ENCODE measurements around the gene ST6GALNAC3.

The ST6GALNAC3 gene

GRCh38 chr1:76473591-76473990, 399.0 kb downstream of the ST6GALNAC3 start:
- H3K4me1 ChIP-seq (ENCODE audit: control insufficient read depth, insufficient read depth, low read length): no peaks in the 10 kb centered on the region
- no peak overlapping the region for H3K27ac ChIP-seq (ENCODE audit: low read length)
- H3K9me3 ChIP-seq (ENCODE audit: control insufficient read depth, insufficient read depth, low read length): no peaks in the 10 kb centered on the region
- H3K4me3 ChIP-seq (ENCODE audit: low read length): no peak overlapping the region
- no peaks in the 10 kb centered on the region for H3K27me3 ChIP-seq (ENCODE audit: control insufficient read depth, insufficient read depth, low read length)
- no peak for DNase-seq (ENCODE audit: low read depth, low spot score)
- no peaks in the 10 kb centered on the region for H3K36me3 ChIP-seq (ENCODE audit: control insufficient read depth, insufficient read depth, low read length)
- WGBS (ENCODE audit: insufficient coverage, insufficient read length): no CpG with 5 or more reads among the region's 1 CpG

DNA sequence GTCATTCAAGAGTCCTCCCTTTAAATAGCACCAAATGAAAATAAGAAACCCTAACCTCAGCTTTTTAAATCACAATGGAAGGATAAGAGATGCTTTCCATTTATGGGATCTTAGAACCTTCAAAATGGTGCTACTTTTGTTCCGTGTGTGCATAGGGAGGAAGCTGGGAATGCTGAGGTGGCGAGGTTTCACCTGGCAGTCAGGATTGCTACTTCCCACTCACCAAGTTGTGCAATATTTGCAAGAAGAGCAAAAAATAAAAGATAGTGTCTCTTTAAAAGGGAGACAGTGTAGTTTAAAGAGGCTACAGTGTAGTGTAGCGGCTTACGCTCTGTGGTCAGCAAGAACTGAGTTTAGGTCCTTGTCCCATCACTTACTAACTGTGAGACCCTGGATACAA, 400.4 kb downstream of the ST6GALNAC3 start:
- no CpG with 5 or more reads among the region's 4 CpGs for WGBS (ENCODE audit: insufficient coverage, insufficient read length)
- Histone ChIP-seq H3K4me3 (ENCODE audit: low read length) (no peak overlapping the region), H3K36me3 (ENCODE audit: control insufficient read depth, insufficient read depth, low read length) (no peaks in the 10 kb centered on the region), H3K27ac (ENCODE audit: low read length) (no peak overlapping the region), H3K4me1 (ENCODE audit: control insufficient read depth, insufficient read depth, low read length) (no peaks in the 10 kb centered on the region), H3K27me3 (ENCODE audit: control insufficient read depth, insufficient read depth, low read length) (no peaks in the 10 kb centered on the region), H3K9me3 (ENCODE audit: control insufficient read depth, insufficient read depth, low read length) (no peaks in the 10 kb centered on the region)
- no peak for DNase-seq (ENCODE audit: low read depth, low spot score)

- Histone ChIP-seq H3K9me3 (ENCODE audit: control insufficient read depth, insufficient read depth, low read length) (no peaks in the 10 kb centered on the region), H3K27ac (ENCODE audit: low read length) (no peak overlapping the region), H3K36me3 (ENCODE audit: control insufficient read depth, insufficient read depth, low read length) (no peaks in the 10 kb centered on the region), H3K4me3 (ENCODE audit: low read length) (no peak overlapping the region), H3K4me1 (ENCODE audit: control insufficient read depth, insufficient read depth, low read length) (no peaks in the 10 kb centered on the region), H3K27me3 (ENCODE audit: control insufficient read depth, insufficient read depth, low read length) (no peaks in the 10 kb centered on the region)
- DNase-seq (ENCODE audit: low read depth, low spot score): no peak
These were observed 402.6 kb downstream of the ST6GALNAC3 start for GRCh38 chr1:76477156-76477555.

DNA sequence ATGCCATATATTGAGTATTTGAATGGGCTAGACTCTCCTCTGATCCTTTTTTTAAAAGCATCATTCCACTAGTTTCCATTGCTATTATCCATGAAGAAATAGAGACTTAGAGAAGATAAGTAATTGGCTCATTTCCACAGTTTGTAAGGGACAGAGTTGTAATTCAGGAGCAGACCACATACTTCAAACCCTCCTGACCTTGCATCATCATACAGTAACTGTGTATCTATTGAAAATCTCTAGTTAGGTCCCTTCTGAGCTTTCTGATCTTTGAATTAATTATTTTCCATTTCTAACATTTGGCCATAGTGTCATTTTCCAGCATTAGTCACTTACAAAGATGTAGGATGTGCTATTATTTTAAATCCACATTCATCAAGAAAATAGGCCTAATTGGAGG, 406.3 kb downstream of the ST6GALNAC3 start:
- Histone ChIP-seq H3K27me3 (ENCODE audit: control insufficient read depth, insufficient read depth, low read length) (no peaks in the 10 kb centered on the region), H3K36me3 (ENCODE audit: control insufficient read depth, insufficient read depth, low read length) (no peaks in the 10 kb centered on the region), H3K9me3 (ENCODE audit: control insufficient read depth, insufficient read depth, low read length) (no peaks in the 10 kb centered on the region), H3K4me1 (ENCODE audit: control insufficient read depth, insufficient read depth, low read length) (no peaks in the 10 kb centered on the region), H3K4me3 (ENCODE audit: low read length) (no peak overlapping the region), H3K27ac (ENCODE audit: low read length) (no peak overlapping the region)
- DNase-seq (ENCODE audit: low read depth, low spot score): no peak

GRCh38 chr1:76481672-76482071, 407.1 kb downstream of the ST6GALNAC3 start:
- WGBS (ENCODE audit: insufficient coverage, insufficient read length): no CpG with 5 or more reads among the region's 1 CpG
- Histone ChIP-seq H3K27ac (ENCODE audit: low read length) (no peak overlapping the region), H3K27me3 (ENCODE audit: control insufficient read depth, insufficient read depth, low read length) (no peaks in the 10 kb centered on the region), H3K36me3 (ENCODE audit: control insufficient read depth, insufficient read depth, low read length) (no peaks in the 10 kb centered on the region), H3K9me3 (ENCODE audit: control insufficient read depth, insufficient read depth, low read length) (no peaks in the 10 kb centered on the region), H3K4me3 (ENCODE audit: low read length) (no peak overlapping the region), H3K4me1 (ENCODE audit: control insufficient read depth, insufficient read depth, low read length) (no peaks in the 10 kb centered on the region)
- no peak for DNase-seq (ENCODE audit: low read depth, low spot score)

DNA sequence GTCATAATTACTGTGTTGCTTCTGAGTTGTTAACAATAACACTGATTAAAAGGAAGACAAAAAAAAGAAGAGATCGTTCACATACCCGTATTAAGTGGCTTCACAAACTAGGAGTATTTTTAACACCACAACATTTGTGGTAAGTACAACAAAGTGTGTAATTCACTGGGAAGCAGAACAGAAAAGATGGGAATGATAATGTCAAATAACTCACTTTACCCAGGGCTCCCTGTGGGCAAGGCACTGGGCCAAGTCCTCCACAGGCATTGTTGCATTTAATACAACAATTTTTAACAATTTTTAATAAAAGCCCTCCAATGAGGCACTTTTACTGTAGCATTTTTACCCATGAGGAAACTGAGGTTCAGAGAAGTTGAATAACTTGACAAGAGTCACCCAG, 407.7 kb downstream of the ST6GALNAC3 start:
- Histone ChIP-seq H3K4me1 (ENCODE audit: control insufficient read depth, insufficient read depth, low read length) (no peaks in the 10 kb centered on the region), H3K4me3 (ENCODE audit: low read length) (no peak overlapping the region), H3K36me3 (ENCODE audit: control insufficient read depth, insufficient read depth, low read length) (no peaks in the 10 kb centered on the region), H3K27ac (ENCODE audit: low read length) (no peak overlapping the region), H3K27me3 (ENCODE audit: control insufficient read depth, insufficient read depth, low read length) (no peaks in the 10 kb centered on the region), H3K9me3 (ENCODE audit: control insufficient read depth, insufficient read depth, low read length) (no peaks in the 10 kb centered on the region)
- DNase-seq (ENCODE audit: low read depth, low spot score): no peak
- WGBS (ENCODE audit: insufficient coverage, insufficient read length): no CpG with 5 or more reads among the region's 2 CpGs

DNA sequence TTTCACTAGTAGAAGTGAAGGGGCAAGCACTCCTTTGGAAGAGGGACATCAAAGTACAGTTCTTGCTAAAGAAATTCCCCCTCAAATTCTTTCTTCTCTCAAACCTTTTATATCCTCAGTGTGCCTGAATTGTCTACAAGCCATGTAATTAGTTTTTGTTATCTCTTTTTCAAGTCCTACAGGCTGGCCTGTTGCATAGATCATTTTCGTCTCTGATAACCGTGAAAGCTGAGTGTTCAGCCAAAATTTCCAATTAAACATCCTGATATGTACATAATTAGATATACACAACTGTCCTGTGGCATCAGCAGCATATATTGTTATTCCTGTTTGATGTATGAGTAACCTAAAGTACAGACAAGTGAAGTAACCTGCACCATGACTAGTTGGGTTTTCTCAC, 417.2 kb downstream of the ST6GALNAC3 start:
- H3K27ac ChIP-seq (ENCODE audit: low read length): no peak overlapping the region
- H3K27me3 ChIP-seq (ENCODE audit: control insufficient read depth, insufficient read depth, low read length): no peaks in the 10 kb centered on the region
- no peaks in the 10 kb centered on the region for H3K4me1 ChIP-seq (ENCODE audit: control insufficient read depth, insufficient read depth, low read length)
- WGBS (ENCODE audit: insufficient coverage, insufficient read length): no CpG with 5 or more reads among the region's 2 CpGs
- H3K36me3 ChIP-seq (ENCODE audit: control insufficient read depth, insufficient read depth, low read length): no peaks in the 10 kb centered on the region
- H3K4me3 ChIP-seq (ENCODE audit: low read length): no peak overlapping the region
- DNase-seq (ENCODE audit: low read depth, low spot score): no peak
- H3K9me3 ChIP-seq (ENCODE audit: control insufficient read depth, insufficient read depth, low read length): no peaks in the 10 kb centered on the region

DNA sequence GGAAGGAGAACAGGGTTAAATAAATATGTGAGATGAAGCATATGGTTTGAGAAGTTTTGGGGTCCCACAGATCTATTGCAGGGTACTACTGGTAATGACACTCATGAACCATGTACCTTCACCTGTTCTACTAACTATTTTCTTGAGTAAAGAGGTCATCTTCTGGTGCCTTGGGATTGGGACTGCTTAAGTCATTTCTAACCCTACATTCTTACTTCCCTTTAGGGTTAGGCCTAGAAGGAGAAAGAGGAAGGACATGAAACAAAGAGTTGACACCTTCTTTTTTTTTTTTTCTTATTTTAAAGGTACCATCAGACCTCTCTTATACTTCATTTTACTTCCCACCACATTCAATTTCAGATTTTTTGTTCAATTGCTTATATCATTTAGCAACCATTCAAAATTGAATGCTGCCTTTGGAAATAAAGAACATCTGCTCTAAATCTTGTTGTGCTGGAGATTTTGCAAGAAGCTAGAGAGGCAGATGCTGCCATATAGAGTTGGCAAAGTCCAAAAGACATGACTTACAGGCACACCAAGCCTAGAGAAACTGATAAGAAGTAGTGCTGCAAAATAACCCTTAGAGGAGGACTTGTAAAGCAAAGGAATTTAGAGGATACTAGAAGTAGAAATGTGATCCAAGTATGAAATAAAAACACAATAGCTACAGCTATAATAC, 418.3 kb downstream of the ST6GALNAC3 start:
- DNase-seq (ENCODE audit: low read depth, low spot score): no peak
- H3K4me1 ChIP-seq (ENCODE audit: control insufficient read depth, insufficient read depth, low read length): no peaks in the 10 kb centered on the region
- H3K27ac ChIP-seq (ENCODE audit: low read length): no peak overlapping the region
- H3K4me3 ChIP-seq (ENCODE audit: low read length): no peak overlapping the region
- H3K9me3 ChIP-seq (ENCODE audit: control insufficient read depth, insufficient read depth, low read length): no peaks in the 10 kb centered on the region
- no peaks in the 10 kb centered on the region for H3K36me3 ChIP-seq (ENCODE audit: control insufficient read depth, insufficient read depth, low read length)
- no peaks in the 10 kb centered on the region for H3K27me3 ChIP-seq (ENCODE audit: control insufficient read depth, insufficient read depth, low read length)

- H3K4me3 ChIP-seq (ENCODE audit: low read length): no peak overlapping the region
- no peaks in the 10 kb centered on the region for H3K4me1 ChIP-seq (ENCODE audit: control insufficient read depth, insufficient read depth, low read length)
- no peaks in the 10 kb centered on the region for H3K27me3 ChIP-seq (ENCODE audit: control insufficient read depth, insufficient read depth, low read length)
- H3K36me3 ChIP-seq (ENCODE audit: control insufficient read depth, insufficient read depth, low read length): no peaks in the 10 kb centered on the region
- DNase-seq (ENCODE audit: low read depth, low spot score): no peak
- H3K27ac ChIP-seq (ENCODE audit: low read length): no peak overlapping the region
- no peaks in the 10 kb centered on the region for H3K9me3 ChIP-seq (ENCODE audit: control insufficient read depth, insufficient read depth, low read length)
These were observed 420.3 kb downstream of the ST6GALNAC3 start for GRCh38 chr1:76494807-76495206.

- Histone ChIP-seq H3K4me3 (ENCODE audit: low read length) (no peak overlapping the region), H3K27ac (ENCODE audit: low read length) (no peak overlapping the region), H3K27me3 (ENCODE audit: control insufficient read depth, insufficient read depth, low read length) (no peaks in the 10 kb centered on the region), H3K36me3 (ENCODE audit: control insufficient read depth, insufficient read depth, low read length) (no peaks in the 10 kb centered on the region), H3K9me3 (ENCODE audit: control insufficient read depth, insufficient read depth, low read length) (no peaks in the 10 kb centered on the region), H3K4me1 (ENCODE audit: control insufficient read depth, insufficient read depth, low read length) (no peaks in the 10 kb centered on the region)
- no peak for DNase-seq (ENCODE audit: low read depth, low spot score)
- no CpG with 5 or more reads among the region's 3 CpGs for WGBS (ENCODE audit: insufficient coverage, insufficient read length)
These were observed 422.3 kb downstream of the ST6GALNAC3 start for GRCh38 chr1:76496871-76497270.

DNA sequence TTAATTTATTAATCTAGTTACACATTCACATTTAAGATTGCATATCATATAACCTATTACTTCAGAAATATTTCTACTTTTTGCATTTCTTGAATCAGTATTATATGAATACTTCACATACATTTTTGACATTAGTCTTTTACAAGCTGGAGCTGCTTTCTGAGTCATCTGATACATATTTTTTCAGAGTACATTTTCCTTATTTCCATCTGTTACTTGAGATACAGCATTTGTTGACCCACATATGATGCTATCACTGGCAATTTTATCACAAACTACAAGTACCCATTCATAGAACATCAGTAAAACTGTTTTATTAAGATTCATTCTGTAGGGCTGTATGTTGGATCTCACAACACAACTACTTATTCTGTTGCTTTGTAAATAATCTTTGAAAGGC, 425.6 kb downstream of the ST6GALNAC3 start:
- no peaks in the 10 kb centered on the region for H3K27me3 ChIP-seq (ENCODE audit: control insufficient read depth, insufficient read depth, low read length)
- no peak for DNase-seq (ENCODE audit: low read depth, low spot score)
- no peak overlapping the region for H3K27ac ChIP-seq (ENCODE audit: low read length)
- H3K36me3 ChIP-seq (ENCODE audit: control insufficient read depth, insufficient read depth, low read length): no peaks in the 10 kb centered on the region
- no peaks in the 10 kb centered on the region for H3K9me3 ChIP-seq (ENCODE audit: control insufficient read depth, insufficient read depth, low read length)
- no peaks in the 10 kb centered on the region for H3K4me1 ChIP-seq (ENCODE audit: control insufficient read depth, insufficient read depth, low read length)
- H3K4me3 ChIP-seq (ENCODE audit: low read length): no peak overlapping the region
